CD4-positive, alpha-beta T cell treated with Interleukin-1 beta for 1 hour (primary cell): Measurements from ENCODE around the gene RNF212.

Experiments
- DNase-seq, 2 donors: peaks; one replicate each; pipeline ENCODE4 v3.0.0-alpha.2; 2020 to 2022

The RNF212 gene

DNA sequence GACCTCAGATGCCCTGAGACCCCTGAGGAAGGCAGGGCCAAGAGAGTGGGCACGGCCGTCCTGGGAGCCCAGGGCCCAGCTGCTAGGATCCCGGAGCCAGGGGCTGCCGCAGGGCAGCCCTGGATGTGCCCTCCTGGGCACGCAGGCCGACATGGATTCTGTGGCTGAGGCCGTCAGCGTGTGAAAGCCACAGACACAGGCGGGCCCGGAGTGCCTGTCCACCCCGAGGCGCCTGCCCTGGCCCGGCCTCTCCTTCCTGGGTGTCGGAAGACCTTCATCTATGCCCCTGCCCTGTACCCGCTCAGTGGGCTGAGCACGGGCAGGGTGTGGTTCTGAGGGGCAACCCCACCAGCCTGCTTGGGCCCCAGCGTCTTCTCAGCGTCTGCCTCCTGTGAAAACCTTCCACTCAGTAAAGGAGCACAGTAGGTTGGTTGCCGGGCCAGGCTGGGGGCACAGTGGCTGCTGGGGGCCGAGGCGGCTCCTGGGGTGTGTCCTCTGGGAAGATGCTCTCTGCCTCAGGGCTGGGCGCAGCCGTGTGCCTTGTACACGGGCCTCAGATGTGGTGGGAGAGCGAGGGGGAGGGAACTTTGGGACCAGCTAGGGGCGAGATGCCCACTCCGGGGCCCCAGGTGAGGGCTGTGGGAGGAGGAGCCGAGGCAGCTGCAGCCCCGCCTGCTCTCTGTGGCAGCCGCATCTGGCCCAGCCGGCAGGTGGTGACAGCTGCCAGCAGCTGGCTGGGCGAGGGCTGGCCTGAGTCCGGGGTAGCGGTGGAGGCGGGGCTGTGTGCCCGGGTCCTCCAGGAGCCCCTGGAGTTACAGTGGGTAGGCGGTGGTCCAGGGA lies 81.2 kb downstream of the RNF212 start:
- DNase-seq: no peak

DNA sequence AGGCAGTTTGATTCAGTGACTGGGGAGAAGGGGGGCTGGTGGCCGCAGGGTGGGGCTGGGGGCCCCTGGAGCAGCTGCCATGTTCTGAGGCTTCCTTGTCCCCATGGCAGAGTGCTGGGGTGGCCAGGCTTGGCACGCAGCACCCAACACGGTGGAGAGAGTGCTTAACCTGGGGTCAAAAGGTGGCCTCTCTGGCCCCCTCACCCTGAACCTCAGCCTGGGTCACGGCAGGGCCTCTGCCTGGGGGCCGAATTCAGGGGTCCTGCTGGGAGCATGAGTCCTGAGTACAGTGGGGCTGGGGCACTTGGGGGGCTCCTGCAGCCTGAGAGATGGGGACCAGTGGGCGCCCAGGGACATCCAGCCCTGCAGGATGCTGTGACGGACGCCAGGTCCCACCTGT lies 82.0 kb downstream of the RNF212 start:
- DNase-seq: no peak

DNA sequence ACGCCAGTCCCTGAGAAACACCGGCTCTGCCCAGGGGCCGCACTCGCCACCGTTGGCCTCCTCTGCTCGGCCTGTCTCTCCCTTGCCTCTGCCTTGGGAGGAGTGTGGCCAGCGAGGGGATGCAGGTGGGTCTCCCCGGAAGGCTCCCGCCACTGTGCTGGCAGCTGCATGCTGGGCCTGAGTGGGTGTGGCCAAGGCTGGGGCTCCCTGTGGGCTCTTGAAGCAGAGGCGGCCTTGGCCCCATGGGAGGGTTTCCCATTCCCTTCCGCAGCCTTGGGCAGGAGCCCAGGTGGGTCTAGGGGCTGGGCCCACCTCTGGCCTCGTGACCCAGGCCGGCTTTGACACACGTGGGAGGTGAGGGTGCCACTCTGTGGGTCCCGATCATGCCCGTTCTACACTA lies 82.8 kb downstream of the RNF212 start:
- no peak for DNase-seq

DNA sequence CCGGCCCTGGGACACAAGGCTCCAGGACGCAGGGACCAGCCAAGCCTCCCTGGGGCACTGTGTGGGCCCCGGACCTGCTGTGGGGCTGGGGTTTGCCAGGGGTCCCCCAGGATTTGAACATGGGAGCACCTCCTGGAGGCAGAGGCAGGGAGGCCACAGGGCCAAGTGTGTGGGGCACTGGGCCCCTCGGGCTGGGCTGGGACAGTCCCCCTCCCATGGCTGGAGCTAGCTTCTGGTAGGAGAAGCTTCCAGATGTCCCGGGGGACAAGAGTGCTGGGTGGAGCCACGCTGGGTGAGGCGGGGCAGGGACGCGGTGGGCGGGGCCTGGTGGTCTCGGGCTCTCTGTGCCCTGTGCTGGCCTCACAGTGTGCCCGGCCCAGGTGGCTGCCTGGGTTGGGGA lies 83.3 kb downstream of the RNF212 start:
- no peak for DNase-seq

DNA sequence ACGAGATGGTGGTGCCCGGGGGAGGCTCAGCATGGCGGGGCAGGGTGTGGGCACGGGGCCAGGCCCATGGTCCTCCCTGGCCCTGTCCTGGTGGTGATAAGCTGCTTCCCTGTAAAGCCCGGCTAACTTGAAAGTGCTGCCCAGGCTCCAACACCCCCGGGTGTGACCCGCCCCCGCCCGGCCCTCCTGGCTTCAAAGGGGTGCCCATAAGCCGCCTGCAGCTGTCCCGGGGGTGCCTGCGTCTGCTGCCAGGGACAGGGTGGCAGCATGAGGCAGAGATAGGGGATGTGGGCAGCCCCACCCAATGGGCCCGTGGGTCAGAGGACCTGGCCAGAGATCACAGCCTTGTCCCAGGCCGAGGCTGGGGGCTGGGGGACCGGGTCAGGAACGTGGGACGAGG lies 83.8 kb downstream of the RNF212 start:
- DNase-seq: no peak

DNA sequence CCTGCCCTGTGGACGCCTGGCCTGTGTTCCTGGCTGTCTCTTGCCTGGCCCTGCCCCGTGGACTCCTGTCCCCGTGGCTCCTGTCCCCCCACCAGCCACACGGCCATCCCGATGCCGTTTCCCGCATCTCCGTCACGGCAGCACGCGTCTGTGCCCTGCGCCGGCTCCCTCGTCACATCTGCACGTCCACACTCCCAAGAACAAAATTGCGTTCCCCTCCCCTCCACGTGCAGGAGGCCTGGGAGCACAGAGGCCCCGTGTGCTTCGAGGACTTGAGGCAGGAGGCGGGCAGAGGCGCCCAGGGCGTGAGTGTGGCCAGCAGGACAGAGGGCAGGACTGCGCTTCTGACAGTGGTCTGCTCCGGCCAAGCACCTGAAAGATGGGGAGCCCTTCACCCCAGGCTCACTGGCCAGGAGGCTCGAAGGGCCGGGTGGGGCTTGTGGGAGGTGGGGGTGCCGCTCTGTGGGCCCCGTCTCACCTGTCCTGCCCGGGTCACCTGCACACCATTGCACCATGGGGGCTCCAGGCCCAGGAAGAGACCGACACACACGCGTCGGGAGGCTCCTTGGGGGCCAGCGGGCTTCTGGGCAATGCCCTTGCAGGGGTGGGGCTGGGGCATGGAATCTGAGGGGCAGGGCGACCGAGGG lies 84.7 kb downstream of the RNF212 start:
- DNase-seq: no peak

DNA sequence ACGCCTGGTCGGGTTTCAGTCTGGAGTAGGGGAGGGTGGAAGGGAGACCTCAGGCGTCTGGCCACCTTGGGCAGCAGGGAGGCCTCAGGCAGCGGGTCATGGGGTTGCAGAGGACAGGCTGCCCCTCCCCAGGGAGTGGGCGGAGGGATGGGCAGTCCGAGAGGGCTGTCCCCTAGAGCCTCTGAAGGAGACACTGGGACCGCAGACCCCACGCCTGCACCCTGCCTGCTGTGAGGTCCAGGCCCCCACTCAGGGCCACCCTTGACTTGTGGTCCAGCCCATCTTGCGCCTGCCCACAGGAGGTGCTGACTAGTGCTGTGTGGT lies 85.5 kb downstream of the RNF212 start:
- DNase-seq: no peak

DNA sequence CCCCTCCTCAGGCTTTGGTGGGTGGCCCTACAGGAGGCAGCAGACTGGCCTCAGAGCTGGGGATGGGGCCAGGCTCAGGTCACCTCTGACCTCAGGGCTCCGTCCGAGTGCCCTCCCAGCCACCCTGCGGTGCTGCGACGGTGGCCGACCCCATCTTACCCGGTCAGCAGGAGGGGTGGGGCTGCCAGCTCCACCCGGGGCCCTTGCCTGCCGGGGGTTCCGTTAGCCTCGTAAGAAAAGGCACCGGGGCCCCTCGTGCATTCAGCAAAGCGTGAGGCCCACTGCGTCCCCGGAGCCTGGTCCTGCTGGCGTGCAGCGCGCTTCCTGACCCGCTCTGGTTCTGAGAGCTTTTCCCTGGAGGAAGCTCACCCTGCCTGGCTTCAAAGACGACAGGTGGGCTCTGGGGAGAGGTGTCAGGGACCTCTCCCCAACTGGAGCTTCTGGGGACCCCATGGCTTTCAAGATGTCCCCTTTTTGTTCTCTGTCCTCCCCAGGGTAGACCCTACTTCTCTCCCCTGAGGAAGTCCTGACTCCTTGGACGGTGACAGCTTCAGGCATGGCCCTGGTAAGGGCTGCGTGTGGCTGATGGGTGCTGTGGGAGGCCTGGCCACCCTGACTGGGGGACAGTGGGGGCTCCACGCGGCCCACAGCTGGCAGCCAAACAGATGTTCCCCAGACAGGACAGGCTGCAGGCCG lies 86.0 kb downstream of the RNF212 start:
- no peak for DNase-seq

DNA sequence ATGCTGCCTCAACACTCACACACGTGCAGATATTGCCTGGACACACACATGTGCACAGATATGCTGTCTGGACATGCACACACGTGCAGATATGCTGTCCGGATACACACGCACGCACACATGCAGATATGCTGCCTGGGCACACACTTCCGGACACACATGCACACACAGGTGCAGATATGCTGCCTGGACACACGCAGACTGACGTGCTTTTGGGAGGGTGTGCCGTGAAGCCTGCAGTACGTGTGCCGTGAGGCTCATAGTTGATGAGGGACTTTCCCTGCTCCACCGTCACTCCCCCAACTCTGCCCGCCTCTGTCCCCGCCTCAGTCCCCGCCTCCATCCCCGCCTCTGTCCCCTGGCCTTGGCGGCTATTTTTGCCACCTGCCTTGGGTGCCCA lies 87.2 kb downstream of the RNF212 start:
- DNase-seq: peak; percentile 46 to 53

DNA sequence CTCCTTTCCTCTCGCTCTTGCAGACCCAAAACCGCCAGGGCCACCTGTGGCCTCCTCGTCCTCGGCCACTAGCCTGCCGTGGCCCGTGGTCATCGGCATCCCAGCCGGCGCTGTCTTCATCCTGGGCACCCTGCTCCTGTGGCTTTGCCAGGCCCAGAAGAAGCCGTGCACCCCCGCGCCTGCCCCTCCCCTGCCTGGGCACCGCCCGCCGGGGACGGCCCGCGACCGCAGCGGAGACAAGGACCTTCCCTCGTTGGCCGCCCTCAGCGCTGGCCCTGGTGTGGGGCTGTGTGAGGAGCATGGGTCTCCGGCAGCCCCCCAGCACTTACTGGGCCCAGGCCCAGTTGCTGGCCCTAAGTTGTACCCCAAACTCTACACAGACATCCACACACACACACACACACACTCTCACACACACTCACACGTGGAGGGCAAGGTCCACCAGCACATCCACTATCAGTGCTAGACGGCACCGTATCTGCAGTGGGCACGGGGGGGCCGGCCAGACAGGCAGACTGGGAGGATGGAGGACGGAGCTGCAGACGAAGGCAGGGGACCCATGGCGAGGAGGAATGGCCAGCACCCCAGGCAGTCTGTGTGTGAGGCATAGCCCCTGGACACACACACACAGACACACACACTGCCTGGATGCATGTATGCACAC lies 88.3 kb downstream of the RNF212 start:
- DNase-seq: no peak

DNA sequence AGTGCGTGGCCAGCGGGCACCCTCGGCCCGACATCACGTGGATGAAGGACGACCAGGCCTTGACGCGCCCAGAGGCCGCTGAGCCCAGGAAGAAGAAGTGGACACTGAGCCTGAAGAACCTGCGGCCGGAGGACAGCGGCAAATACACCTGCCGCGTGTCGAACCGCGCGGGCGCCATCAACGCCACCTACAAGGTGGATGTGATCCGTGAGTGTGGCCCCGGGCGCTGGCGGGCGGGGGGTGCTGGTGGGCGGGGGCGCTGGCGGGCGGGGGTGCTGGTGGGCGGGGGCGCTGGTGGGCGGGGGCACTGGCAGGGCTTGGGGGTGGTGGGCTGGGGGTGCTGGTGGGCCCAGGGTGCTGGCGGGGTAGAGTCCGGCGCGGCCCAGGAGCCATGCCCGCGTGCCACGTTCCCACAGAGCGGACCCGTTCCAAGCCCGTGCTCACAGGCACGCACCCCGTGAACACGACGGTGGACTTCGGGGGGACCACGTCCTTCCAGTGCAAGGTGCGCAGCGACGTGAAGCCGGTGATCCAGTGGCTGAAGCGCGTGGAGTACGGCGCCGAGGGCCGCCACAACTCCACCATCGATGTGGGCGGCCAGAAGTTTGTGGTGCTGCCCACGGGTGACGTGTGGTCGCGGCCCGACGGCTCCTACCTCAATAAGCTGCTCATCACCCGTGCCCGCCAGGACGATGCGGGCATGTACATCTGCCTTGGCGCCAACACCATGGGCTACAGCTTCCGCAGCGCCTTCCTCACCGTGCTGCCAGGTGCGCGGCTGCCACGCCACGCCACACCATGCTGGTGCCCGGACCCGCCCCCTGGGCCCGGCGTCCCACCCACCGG lies 89.2 kb downstream of the RNF212 start:
- no peak for DNase-seq

DNA sequence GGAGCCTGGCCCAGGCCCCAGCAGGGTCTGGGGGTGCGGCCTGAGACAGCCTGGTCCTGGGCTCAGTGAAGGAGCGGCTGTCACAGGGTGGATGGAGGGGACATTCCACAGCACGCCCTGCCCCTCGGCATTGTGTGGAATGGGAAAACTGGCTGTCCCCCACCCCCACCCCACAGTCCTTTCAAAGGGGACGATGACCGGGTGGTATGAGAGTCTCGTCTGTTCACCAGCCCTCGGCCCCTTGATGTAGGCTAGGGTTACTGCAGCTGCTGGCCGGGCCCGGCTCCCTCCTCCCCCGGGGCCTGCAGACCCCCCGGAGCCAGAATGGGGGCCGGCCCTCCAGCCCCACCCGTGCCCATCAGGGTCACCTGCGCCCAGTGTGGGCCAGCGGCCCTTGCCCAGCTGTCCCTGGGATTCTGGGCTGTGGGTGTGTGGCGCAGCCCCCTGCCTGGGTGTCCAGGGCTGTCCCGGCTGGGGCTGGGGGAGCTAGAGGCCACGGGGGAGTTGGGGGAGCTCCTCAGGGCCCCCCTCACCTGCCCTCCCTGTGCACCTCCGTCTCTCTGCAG lies 90.2 kb downstream of the RNF212 start:
- DNase-seq: no peak

DNA sequence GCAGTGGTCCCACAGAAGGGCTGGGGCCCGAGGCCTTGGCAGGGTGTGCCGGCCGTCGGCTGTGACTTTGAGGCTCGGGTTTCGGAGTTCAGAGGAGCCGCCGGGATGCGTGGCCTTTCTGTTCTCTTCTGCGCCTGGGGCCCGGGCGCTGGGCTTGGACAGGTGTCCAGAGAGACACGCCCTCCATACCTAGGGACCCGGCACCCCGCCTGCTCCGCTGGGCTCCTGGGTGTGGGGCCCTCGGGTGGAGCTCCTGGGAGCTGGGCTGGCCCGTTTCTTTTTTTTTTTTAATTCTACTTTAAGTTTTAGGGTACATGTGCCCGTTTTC lies 90.7 kb downstream of the RNF212 start:
- no peak for DNase-seq

DNA sequence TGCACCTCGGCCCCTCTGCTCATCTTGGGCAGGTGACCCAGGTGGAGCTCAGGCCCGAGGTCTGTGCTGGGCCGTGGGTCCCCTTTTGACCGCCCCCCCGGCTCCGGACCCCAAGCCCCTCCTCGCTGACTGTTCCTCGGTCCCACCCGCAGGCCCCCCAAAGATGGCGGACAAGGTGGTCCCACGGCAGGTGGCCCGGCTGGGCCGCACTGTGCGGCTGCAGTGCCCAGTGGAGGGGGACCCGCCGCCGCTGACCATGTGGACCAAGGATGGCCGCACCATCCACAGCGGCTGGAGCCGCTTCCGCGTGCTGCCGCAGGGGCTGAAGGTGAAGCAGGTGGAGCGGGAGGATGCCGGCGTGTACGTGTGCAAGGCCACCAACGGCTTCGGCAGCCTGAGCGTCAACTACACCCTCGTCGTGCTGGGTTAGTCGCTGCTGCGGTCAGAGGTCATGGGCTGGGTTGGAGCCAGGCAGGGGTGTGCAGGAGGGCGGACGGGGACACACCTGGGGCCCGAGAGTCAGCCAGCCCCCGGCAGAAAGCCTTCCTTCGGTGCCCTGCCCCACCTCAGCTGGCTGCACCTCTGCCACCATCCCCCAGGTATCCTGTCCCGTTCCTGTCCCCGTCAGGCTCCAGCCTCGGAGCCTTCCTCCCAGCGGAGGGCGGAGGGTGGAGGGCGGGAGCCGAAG lies 91.2 kb downstream of the RNF212 start:
- no peak for DNase-seq
